NCI-H748 (cell line): Measurements from ENCODE around the gene SPECC1.
A peak's percentile ranks its signal among the peaks of the same experiment; 100 is the strongest.
"Not testable (repeated sequence)": the region's sequence is repeated elsewhere in the genome, so short reads cannot be mapped to it uniquely, and the experiment has no call there.

ENCODE experiments used
- DNase-seq: peaks from one replicate; lab custom pipeline; 2025; ENCODE audit not compliant: unreplicated experiment; lab: John Stamatoyannopoulos, UW

Gene SPECC1

DNA sequence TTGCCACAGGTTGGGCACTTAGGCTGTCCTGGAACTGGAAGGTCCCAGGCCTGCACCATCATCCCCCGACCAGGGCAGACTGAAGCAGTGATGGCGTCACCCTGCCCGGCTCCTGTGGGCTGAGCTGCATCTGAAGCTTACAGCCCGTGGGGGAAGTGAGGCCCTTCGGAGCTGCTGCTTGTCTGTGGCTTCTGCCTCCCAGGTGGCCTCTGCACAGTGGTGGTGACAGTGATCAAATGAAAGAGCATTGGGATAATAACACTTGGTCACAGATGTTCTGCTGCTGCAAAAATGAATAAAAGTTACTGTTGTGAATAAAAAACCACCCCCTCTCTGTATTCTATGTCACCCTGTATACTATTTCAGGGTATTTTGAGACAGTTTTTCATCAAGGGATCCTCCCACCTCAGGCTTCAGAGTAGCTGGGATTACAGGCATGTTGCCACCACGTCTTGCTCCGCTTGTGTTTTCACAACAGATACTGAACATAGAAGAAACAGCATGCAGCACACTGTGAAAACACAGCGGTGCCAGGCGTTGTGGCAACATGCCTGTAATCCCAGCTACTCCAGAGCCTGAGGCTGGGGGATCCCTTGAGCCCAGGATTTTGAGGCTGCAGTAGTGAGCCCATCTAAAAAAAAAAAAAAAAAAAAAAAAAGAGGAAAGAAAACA lies 293.2 kb downstream of the SPECC1 start:
- no peak for DNase-seq

DNA sequence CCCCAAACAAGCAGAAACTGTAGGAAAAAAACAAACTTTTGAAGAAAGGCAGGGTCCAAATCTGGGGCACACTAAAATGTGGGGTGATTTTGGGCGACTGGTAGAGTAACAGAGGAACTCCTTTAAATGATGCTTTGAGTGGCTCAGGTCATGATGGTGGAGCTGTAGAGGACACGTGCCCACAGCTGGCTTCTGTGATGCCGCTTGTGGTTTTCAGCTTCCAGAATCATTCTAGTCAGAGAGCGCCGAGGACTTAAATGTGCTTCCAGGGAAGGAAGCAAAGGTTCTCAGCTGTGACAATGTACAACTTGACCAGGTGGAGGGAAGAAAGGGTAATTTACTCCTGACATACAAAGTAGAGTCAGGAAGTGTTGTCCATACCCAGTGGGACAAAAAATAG lies 295.8 kb downstream of the SPECC1 start:
- DNase-seq: no peak

DNA sequence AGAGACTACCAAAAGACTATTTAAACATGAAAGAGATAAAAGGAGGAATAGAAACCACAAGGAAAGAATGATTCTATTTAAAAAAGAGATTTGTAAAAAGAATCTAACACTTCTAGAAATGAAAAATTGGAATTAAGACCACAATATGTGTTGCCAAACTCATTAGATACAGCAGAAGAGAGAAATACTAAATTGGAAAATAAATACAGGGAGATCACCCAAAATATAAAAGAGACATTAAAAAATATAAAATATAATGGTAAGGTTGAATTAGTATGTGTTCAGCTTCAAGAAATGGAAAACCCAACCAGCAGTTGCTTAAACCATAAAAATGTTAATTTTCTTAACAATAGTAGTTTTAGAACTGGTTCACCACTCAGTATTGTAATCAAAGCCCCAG lies 297.8 kb downstream of the SPECC1 start:
- no peak for DNase-seq

DNA sequence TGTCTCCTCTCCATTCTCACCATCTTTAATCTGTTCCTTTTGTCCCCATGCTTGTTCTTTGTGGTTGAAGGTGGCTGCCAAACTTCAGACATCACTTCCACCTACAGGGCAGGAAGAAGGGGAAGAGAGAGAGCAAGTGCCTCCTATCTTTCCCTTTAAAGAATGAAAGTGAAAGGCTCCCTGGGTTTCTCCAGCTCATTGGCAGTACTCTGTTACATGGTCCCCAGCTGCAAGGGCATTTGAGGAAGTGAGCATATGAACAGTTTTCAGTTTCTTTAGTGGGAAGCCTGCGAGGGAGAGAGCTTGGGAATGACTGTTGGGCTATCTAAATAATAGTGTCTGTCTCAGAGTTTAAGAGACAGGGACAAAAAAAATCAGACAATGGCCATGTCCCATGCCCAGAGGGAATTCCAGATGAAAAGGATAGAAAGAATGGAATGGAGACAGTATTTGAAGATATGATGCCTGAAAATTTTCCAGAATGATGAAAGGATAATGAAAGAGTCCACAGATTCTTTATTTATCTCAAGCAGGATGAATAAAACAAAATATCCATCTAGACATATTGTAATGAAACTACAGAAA lies 298.3 kb downstream of the SPECC1 start:
- DNase-seq: no peak

DNA sequence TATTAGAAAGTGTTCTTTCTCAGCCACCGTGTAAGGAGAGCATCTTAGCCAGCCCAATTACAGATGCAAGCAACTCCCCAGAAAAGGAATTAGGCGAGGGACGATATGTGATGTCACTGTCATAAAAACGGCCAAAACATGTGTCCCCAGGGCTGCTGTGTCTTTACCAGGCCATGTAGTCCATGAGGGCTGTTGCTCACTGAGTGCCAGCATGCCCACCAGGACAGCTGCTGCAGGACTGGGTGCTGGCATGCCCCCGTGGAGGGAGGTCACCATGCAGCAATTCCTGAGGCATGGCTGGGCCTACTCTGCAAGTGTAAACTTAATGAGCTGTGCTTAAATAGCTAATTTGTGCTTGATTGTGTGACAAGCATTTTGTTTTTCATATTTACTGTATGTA lies 301.3 kb downstream of the SPECC1 start:
- DNase-seq: no peak

DNA sequence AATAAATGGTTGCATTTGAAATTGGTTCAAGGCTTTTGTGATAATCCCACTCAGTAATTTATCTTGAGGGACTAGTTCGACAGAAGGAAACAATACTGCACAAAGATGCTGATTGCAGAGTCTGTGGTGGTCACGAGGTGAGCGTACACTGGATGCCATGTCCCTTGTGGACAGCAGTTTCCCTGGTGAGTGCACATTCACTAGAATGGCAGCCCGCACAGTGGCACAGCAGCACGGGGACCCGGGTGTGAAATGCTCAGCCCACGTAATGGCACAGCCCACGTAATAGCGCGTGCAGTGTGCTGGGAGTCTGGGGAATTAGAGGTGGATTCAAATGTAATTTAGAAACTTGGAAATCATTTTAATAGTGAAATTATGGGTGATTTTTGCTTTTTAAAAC lies 304.1 kb downstream of the SPECC1 start:
- DNase-seq: no peak

DNA sequence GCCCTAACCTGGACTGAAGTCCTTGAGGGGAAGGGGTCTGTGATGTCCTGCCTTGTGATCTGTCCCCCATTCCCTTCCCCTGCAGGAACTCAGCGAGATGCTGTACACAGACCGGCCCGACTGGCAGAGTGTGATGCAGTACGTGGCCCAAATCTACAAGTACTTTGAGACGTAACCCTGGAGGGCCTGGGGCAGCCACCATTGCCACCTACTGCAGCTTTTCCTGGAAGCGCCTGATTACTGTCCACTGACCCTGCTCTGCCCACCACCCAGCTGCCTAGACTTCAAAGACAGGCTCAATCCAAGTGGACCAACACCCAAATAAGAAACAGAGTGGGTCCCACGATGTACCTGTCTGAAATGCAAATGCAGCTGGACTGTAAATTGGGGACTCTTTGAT lies 304.7 kb downstream of the SPECC1 start:
- no peak for DNase-seq

DNA sequence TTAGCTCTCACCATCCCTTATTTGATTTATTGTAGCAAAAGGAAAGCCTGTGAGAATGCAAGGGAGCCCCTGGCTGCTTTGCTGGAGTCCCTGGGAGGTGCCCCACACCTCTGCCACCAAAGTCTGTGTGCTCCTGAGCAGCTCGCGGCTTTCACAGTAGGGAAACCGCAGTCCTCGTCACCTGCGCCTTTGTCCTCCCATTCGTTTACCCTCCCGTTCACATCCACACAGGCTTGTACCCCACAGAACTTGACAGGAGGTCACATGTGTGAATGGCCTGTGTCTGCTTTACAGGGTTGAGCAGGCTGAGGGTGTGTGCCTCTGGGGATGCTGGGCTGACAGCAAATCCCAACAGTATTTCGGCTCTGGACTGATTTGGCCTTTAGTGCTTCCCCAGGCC lies 305.7 kb downstream of the SPECC1 start:
- peak; percentile 79 for DNase-seq

DNA sequence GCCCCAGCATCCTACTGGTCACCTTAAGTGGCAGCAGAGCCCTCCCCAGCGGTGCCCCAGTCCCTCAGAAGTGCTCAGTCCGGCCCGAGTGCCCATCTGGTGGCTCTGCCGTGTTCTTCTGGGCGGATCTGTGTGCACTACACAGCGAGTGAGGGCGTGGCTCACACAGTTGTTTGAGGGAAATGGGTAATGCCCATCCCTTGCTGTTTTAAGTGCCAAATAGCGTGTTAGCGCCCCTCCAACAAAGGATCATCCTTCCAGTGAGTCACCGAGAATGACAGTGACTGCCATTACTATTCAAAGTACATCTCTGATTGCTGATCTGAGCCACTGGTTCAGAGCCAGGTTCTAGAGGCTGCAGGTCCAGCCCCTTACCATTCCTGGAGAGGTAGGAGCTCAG lies 306.2 kb downstream of the SPECC1 start:
- peak; percentile 93 for DNase-seq

DNA sequence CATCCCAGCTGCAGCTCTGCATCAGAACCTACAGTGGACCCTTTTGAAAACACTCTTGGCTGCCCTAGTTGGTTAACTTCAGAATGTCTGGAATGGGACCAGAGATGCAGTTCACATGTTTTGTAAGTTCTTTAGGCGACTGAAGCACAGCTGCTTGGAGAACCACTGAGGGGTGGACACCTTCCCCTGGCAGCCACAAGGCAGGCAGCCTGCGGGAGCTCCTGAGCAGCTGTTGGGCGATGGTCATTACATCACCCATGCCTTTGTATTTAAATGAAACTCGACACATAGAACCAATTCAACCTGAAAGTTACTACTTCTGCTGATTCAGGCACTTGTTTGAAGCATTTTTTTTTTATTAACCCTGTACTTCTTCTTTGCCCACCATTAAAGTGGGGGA lies 306.7 kb downstream of the SPECC1 start:
- DNase-seq: peak; percentile 62

DNA sequence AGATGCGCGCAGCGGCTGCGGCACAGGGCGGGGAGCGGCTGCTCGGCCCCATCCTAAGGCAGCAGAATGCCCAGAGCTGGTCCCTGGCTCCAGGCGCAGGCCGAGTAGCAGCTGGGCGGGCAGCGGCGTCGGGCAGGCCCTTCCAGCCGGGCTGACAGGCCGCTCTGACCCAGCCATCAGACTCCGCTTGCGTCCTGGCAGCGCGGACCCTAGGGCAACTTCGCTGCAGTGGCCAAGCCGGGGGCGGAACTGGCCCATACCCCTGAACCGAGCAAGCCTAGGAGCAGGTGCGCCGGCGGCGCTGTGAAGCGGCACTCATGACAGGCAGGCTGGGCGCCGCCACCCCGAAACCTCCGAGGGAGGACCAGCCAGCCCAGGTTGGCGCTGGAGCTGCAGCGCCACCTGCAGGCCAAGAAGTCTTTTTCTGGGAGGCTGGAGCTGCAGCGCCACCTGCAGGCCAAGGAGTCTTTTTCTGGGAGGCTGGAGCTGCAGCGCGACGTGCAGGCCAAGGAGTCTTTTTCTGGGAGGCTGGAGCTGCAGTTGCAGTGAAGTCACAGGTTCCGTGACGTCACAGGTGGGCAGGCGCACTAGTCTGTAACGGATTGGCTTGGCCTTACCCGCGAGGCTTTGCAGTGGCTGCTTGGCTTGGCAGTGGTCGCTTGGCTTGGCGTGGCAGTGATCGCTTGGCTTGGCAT lies 311.5 kb downstream of the SPECC1 start:
- DNase-seq: peak; percentile 50

DNA sequence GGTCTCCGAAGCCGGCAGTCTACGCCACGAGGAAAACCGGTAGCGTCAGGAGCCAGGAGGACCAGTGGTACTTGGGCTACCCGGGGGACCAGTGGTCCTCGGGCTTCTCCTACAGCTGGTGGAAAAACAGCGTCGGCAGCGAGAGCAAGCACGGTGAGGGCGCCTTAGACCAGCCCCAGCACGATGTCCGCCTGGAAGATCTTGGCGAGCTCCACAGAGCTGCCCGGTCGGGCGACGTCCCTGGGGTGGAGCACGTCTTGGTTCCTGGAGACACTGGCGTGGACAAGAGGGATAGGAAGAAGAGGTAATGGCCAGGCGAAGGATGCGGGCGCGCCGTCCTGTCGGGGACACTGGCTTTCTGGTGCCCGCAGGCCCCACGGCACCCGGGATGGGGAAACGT lies 312.2 kb downstream of the SPECC1 start:
- not testable (repeated sequence) for DNase-seq

DNA sequence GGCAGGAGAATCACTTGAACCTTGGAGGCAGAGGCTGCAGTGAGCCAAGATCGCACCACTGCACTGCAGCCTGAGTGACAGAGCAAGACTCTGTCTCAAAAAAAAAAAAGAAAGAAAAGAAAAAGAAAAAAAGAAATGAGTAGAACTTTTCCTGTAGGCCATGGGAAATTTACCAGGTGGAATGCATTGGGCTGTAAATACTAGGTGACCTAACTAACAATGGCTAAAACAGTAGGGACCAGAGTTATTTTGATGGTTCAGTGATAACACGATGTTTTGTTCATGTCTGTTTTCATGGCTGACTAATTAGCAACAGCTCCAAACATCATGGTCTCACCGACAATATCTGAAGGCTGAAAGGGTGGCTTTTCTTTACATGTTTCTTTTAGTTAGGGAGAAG lies 318.6 kb downstream of the SPECC1 start:
- DNase-seq: not testable (repeated sequence)

DNA sequence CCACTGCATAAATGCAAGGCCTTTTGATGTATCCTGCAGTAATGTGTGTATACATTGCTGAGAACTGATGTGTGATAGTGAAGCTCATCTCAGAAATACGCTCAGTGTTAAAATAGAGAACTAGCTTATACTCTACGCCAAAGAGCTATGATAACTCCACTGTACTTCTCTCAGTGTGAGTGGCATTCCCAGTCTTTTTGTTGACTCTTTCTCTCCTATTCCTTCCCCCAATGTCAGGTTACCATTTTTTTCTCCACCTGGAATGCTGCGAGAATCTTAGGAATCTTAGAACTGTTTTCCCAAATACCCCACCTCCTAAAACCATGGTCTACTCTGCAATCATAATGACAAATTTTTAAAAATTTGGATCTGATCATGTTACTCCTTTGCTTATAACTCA lies 342.2 kb downstream of the SPECC1 start:
- not testable (repeated sequence) for DNase-seq

DNA sequence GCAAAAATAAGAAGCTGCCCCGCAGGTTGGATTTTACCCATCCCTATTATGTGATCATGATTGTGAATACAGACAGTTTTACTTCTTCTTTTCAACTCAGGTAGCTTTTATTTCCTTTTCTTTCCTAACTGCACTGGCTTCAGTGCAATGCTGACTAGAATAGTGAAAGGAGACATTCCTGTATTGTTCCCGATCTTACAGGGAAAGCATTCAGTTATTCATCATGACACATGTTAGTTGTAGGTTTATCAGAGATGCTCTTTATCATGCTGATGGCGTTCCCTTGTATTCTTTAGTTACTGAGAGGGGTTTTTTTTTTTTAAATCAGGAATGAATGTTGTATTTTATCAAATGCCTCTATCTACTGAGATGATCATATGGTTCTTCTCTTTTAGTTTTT lies 343.4 kb downstream of the SPECC1 start:
- DNase-seq: not testable (repeated sequence)

DNA sequence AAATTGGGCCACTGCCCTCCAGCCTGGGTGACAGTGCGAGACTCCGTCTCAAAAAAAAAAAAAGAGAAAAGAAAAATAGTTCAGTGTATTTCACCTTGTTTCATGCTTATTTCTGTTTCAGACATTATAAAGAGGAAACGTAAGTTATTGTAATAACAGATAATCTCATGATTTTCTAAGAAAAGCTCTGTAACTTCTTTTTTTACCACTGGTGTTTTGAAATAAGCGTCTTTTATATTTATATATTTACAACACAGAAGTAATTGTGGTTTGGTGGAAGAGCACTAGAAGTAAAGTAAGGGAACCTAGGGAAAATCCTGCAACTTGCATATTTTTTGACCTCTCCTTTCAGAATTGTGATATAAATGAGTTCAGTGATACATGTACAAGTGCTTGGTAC lies 354.7 kb downstream of the SPECC1 start:
- DNase-seq: not testable (repeated sequence)
